Measurements from ENCODE around the gene VN1R2. TPM values are rescaled to one million over a fixed set of nuclear protein-coding genes. Genes with fewer than 3 reads are reported as not detected.
"Not testable (repeated sequence)": the region's sequence is repeated elsewhere in the genome, so short reads cannot be mapped to it uniquely, and the experiment has no call there.

Gene VN1R2
- not detected for polyA plus RNA-seq (2013, experiment 1 of 2)
- not detected for polyA plus RNA-seq (2013, experiment 2 of 2)

GRCh38 chr19:53257715-53258342 is at the start of gene VN1R2:
TSS of gene VN1R2 (plus strand) at chr19:53258292. CDS start at chr19:53258376, 84 bp downstream.
- not testable (repeated sequence) for H3K9ac ChIP-seq (ENCODE audit: low read depth, low read length); H3K4me1 ChIP-seq (ENCODE audit: insufficient read depth, low read length); H3K27ac ChIP-seq (ENCODE audit: low read depth, low read length); H3K36me3 ChIP-seq (ENCODE audit: insufficient read depth, low read length); H3K4me3 ChIP-seq (ENCODE audit: low read length); H3K27me3 ChIP-seq (ENCODE audit: insufficient read depth, low read length)
- peaks cover 32% of the 10 kb centered on the region for H3K9me3 ChIP-seq (ENCODE audit: insufficient read depth, low read depth, low read length)
- WGBS = 80% methylated on average over 13 of the region's 14 CpGs

- peaks cover 68% of the 10 kb centered on the region for H3K9me3 ChIP-seq (ENCODE audit: insufficient read depth, low read depth, low read length)
- not testable (repeated sequence) for H3K36me3 ChIP-seq (ENCODE audit: insufficient read depth, low read length); H3K4me1 ChIP-seq (ENCODE audit: insufficient read depth, low read length); H3K4me3 ChIP-seq (ENCODE audit: low read length); H3K9ac ChIP-seq (ENCODE audit: low read depth, low read length); H3K27me3 ChIP-seq (ENCODE audit: insufficient read depth, low read length); H3K27ac ChIP-seq (ENCODE audit: low read depth, low read length)
- 83% methylated on average over 1 of the region's 3 CpGs for WGBS
Measured at GRCh38 chr19:53211554-53211953, 46.5 kb upstream of the VN1R2 start.

- H3K27me3 ChIP-seq (ENCODE audit: insufficient read depth, low read length) = no peaks in the 10 kb centered on the region
- no peak overlapping the region for H3K9ac ChIP-seq (ENCODE audit: low read depth, low read length)
- H3K4me3 ChIP-seq (ENCODE audit: low read length) = no peak overlapping the region
- 100% methylated on average over 2 of the region's 2 CpGs for WGBS
- no peaks in the 10 kb centered on the region for H3K36me3 ChIP-seq (ENCODE audit: insufficient read depth, low read length)
- no peaks in the 10 kb centered on the region for H3K4me1 ChIP-seq (ENCODE audit: insufficient read depth, low read length)
- peaks cover 75% of the 10 kb centered on the region for H3K9me3 ChIP-seq (ENCODE audit: insufficient read depth, low read depth, low read length)
- no peak overlapping the region for H3K27ac ChIP-seq (ENCODE audit: low read depth, low read length)
Measured at GRCh38 chr19:53212703-53213320, 45.3 kb upstream of the VN1R2 start.

- not testable (repeated sequence) for H3K36me3 ChIP-seq (ENCODE audit: insufficient read depth, low read length); H3K27me3 ChIP-seq (ENCODE audit: insufficient read depth, low read length); H3K4me1 ChIP-seq (ENCODE audit: insufficient read depth, low read length); H3K9ac ChIP-seq (ENCODE audit: low read depth, low read length); H3K4me3 ChIP-seq (ENCODE audit: low read length); H3K27ac ChIP-seq (ENCODE audit: low read depth, low read length)
- 93% methylated on average over 23 of the region's 28 CpGs for WGBS
- H3K9me3 ChIP-seq (ENCODE audit: insufficient read depth, low read depth, low read length) = peaks cover 56% of the 10 kb centered on the region
Measured at GRCh38 chr19:53222716-53223115, 35.4 kb upstream of the VN1R2 start.

GRCh38 chr19:53224606-53225005 is 33.5 kb upstream of the VN1R2 start:
- no peaks in the 10 kb centered on the region for H3K4me1 ChIP-seq (ENCODE audit: insufficient read depth, low read length)
- H3K27ac ChIP-seq (ENCODE audit: low read depth, low read length) = no peak overlapping the region
- H3K9ac ChIP-seq (ENCODE audit: low read depth, low read length) = no peak overlapping the region
- 95% methylated on average over 20 of the region's 20 CpGs for WGBS
- H3K9me3 ChIP-seq (ENCODE audit: insufficient read depth, low read depth, low read length) = peaks cover 58% of the 10 kb centered on the region
- no peaks in the 10 kb centered on the region for H3K27me3 ChIP-seq (ENCODE audit: insufficient read depth, low read length)
- H3K4me3 ChIP-seq (ENCODE audit: low read length) = no peak overlapping the region
- H3K36me3 ChIP-seq (ENCODE audit: insufficient read depth, low read length) = no peaks in the 10 kb centered on the region

- Histone ChIP-seq H3K9me3 (ENCODE audit: insufficient read depth, low read depth, low read length) (peaks cover 92% of the 10 kb centered on the region), H3K36me3 (ENCODE audit: insufficient read depth, low read length) (peaks cover 55% of the 10 kb centered on the region), H3K27ac (ENCODE audit: low read depth, low read length) (no peak overlapping the region), H3K4me3 (ENCODE audit: low read length) (no peak overlapping the region), H3K9ac (ENCODE audit: low read depth, low read length) (no peak overlapping the region), H3K27me3 (ENCODE audit: insufficient read depth, low read length) (no peaks in the 10 kb centered on the region), H3K4me1 (ENCODE audit: insufficient read depth, low read length) (no peaks in the 10 kb centered on the region)
- WGBS = 83% methylated on average over 4 of the region's 4 CpGs
Measured at GRCh38 chr19:53237114-53237777, 20.8 kb upstream of the VN1R2 start.

- no CpG with 5 or more reads among the region's 1 CpG for WGBS
- no peak overlapping the region for H3K9ac ChIP-seq (ENCODE audit: low read depth, low read length)
- H3K27ac ChIP-seq (ENCODE audit: low read depth, low read length) = no peak overlapping the region
- peaks cover 92% of the 10 kb centered on the region for H3K36me3 ChIP-seq (ENCODE audit: insufficient read depth, low read length)
- H3K27me3 ChIP-seq (ENCODE audit: insufficient read depth, low read length) = no peaks in the 10 kb centered on the region
- H3K4me3 ChIP-seq (ENCODE audit: low read length) = no peak overlapping the region
- peaks cover 83% of the 10 kb centered on the region for H3K9me3 ChIP-seq (ENCODE audit: insufficient read depth, low read depth, low read length)
- H3K4me1 ChIP-seq (ENCODE audit: insufficient read depth, low read length) = no peaks in the 10 kb centered on the region
Measured at GRCh38 chr19:53246498-53246897, 11.6 kb upstream of the VN1R2 start.

- Histone ChIP-seq H3K4me1 (ENCODE audit: insufficient read depth, low read length) (no peaks in the 10 kb centered on the region), H3K9me3 (ENCODE audit: insufficient read depth, low read depth, low read length) (peaks cover 47% of the 10 kb centered on the region), H3K27me3 (ENCODE audit: insufficient read depth, low read length) (no peaks in the 10 kb centered on the region), H3K4me3 (ENCODE audit: low read length) (peak within 1 kb of the TSS; percentile 97), H3K27ac (ENCODE audit: low read depth, low read length) (peak within 1 kb of the TSS; percentile 70), H3K36me3 (ENCODE audit: insufficient read depth, low read length) (peaks cover 33% of the 10 kb centered on the region), H3K9ac (ENCODE audit: low read depth, low read length) (peak within 1 kb of the TSS; percentile 88)
- WGBS = 15% methylated on average over 72 of the region's 72 CpGs
Measured at GRCh38 chr19:53254411-53255341, 3.4 kb upstream of the VN1R2 start, which contains the start of gene ZNF677. TSS of gene ZNF677 (minus strand) at chr19:53254873. CDS start at chr19:53251550, 3,323 bp downstream.

GRCh38 chr19:53267623-53268022 is 9.5 kb downstream of the VN1R2 start, which contains the start of gene VN1R4:
TSS of gene VN1R4 (minus strand) at chr19:53267723. CDS start at chr19:53267665, 58 bp downstream.
- H3K4me3 ChIP-seq (ENCODE audit: low read length); H3K4me1 ChIP-seq (ENCODE audit: insufficient read depth, low read length); H3K9ac ChIP-seq (ENCODE audit: low read depth, low read length); H3K36me3 ChIP-seq (ENCODE audit: insufficient read depth, low read length); H3K27ac ChIP-seq (ENCODE audit: low read depth, low read length); H3K27me3 ChIP-seq (ENCODE audit: insufficient read depth, low read length): not testable (repeated sequence)
- H3K9me3 ChIP-seq (ENCODE audit: insufficient read depth, low read depth, low read length) = peaks cover 47% of the 10 kb centered on the region
- WGBS = 95% methylated on average over 4 of the region's 5 CpGs

- H3K4me1 ChIP-seq (ENCODE audit: insufficient read depth, low read length); H3K27ac ChIP-seq (ENCODE audit: low read depth, low read length); H3K4me3 ChIP-seq (ENCODE audit: low read length); H3K27me3 ChIP-seq (ENCODE audit: insufficient read depth, low read length); H3K9ac ChIP-seq (ENCODE audit: low read depth, low read length); H3K36me3 ChIP-seq (ENCODE audit: insufficient read depth, low read length): not testable (repeated sequence)
- H3K9me3 ChIP-seq (ENCODE audit: insufficient read depth, low read depth, low read length) = peaks cover 45% of the 10 kb centered on the region
- WGBS = 93% methylated on average over 24 of the region's 27 CpGs
Measured at GRCh38 chr19:53269861-53270260, 11.8 kb downstream of the VN1R2 start.

All from HUES64 (cell line).